ENCODE measurements around the gene EXOC3L4. TPM values are rescaled to one million over a fixed set of nuclear protein-coding genes. Genes with fewer than 3 reads are reported as not detected.

EXOC3L4 gene
- total and polyA plus RNA-seq, 2 of the 8 experiments (the other 6 are each of a cell fraction or from before 2014, with no cell fraction given), result 0.45 to 0.57 TPM

GRCh38 chr14:103100281-103101121 lies 6.0 kb downstream of the EXOC3L4 start:
- Histone ChIP-seq H3K9me3 (ENCODE audit: insufficient read depth in 2 of 2, low read depth in 1 of 2, low read length in 1 of 2) (no peaks in the 10 kb centered on the region), H4K5ac (ENCODE audit: insufficient read length, low read depth, low read length) (no peak overlapping the region), H2BK15ac (ENCODE audit: low read length) (0 out of 2 replicates have a peak overlapping the region, but pooled peaks have one; percentile 10), H3K18ac (ENCODE audit: extremely low read depth, low read length) (no peak overlapping the region), H3K56ac (replicated peaks; ENCODE audit: insufficient read length, low read depth, low read length) (no peak overlapping the region), H2BK120ac (replicated peaks; ENCODE audit: low read depth, low read length) (no peak overlapping the region), H2BK12ac (ENCODE audit: low read depth, low read length) (peak overlapping the region; percentile 50; the same call in 1 of the 2 replicates), H3K23me2 (ENCODE audit: low read depth, low read length) (peaks cover 3% of the 10 kb centered on the region; the same call in 1 of the 2 replicates), H3K79me1 (ENCODE audit: low read depth, low read length) (no peaks in the 10 kb centered on the region), H3K36me3 (ENCODE audit: control insufficient read depth in 2 of 4, insufficient read depth in 4 of 4, low read length in 3 of 4) (no peaks in the 10 kb centered on the region), H3K27ac (ENCODE audit: low read depth, low read length) (no peak overlapping the region), H3K27me3 (replicated peaks in 1 of 4; ENCODE audit: control insufficient read depth in 3 of 4, extremely low read depth in 1 of 4, insufficient read depth in 3 of 4, low read length in 3 of 4) (peaks cover 7 to 42% (median 34%) of the 10 kb centered on the region in 4 experiments), H3K79me2 (ENCODE audit: control insufficient read depth in 1 of 2, insufficient read depth in 2 of 2, low read length in 2 of 2) (no peaks in the 10 kb centered on the region), H3K4ac (replicated peaks; ENCODE audit: insufficient read length, low read depth, low read length) (no peak overlapping the region), H2AK5ac (ENCODE audit: low read depth, low read length) (no peak overlapping the region), H3K23ac (ENCODE audit: insufficient read length) (no peak overlapping the region), H4K8ac (ENCODE audit: extremely low read depth, insufficient read depth, low read length) (peak overlapping the region; percentile 20; the same call in 1 of the 2 replicates), H2BK5ac (ENCODE audit: low read depth, low read length) (no peak overlapping the region), H3K4me1 (replicated peaks in 1 of 4; ENCODE audit: control insufficient read depth in 3 of 4, insufficient read depth in 4 of 4, low read length in 3 of 4) (peaks cover 0 to 31% (median 17%) of the 10 kb centered on the region in 4 experiments; a peak in 6 of 7 replicates), H3K4me2 (ENCODE audit: insufficient read depth in 1 of 2, low read depth in 2 of 2, low read length in 2 of 2) (no peak overlapping the region; a peak in 1 of 4 replicates), H3K4me3 (ENCODE audit: extremely low read depth in 1 of 4, insufficient read depth in 2 of 4, low read depth in 3 of 4, low read length in 4 of 4) (no peak overlapping the region), H4K91ac (replicated peaks; ENCODE audit: insufficient read length, low read length) (no peak overlapping the region), H4K20me1 (replicated peaks in 1 of 2; ENCODE audit: control insufficient read depth in 1 of 2, insufficient read depth in 2 of 2, low read length in 2 of 2) (peaks cover 0 to 3% of the 10 kb centered on the region in 2 experiments), H3K14ac (ENCODE audit: insufficient read length) (no peak overlapping the region), H3K9ac (replicated peaks in 1 of 4; ENCODE audit: extremely low read depth in 1 of 4, low read depth in 3 of 4, low read length in 3 of 4) (no peak overlapping the region), H2BK20ac (ENCODE audit: low read length) (peak overlapping the region; percentile 32; the same call in 1 of the 2 replicates), H2AFZ (ENCODE audit: low read length) (no peak overlapping the region)
- DNase-seq (ENCODE audit: low read depth in 1 of 2, low spot score in 2 of 2), result no peak
- WGBS, 2 experiments (ENCODE audit: extremely low coverage in 1 of 2, insufficient coverage in 1 of 2, insufficient read length in 1 of 2, insufficient replicate concordance in 2 of 2, low coverage in 1 of 2, low lambda C conversion rate in 2 of 2, missing lambda C conversion rate in 1 of 2), result 79% methylated on average over 23 of the region's 25 CpGs; no CpG with 5 or more reads in 1 of the 2 experiments
- ChIA-PET CTCF (ENCODE audit: partially characterized antibody) (interaction anchor here (0.7 to 10.4 kb wide), 13 partner anchors 8 to 278 kb away, joined by 3 to 276 read pairs (median 4); partner anchors contain the start of genes LBHD2 and TNFAIP2), POLR2A (ENCODE audit: partially characterized antibody) (interaction anchor here (0.6 to 1.3 kb wide), 6 partner anchors 9 to 485 kb away, joined by 3 to 4 read pairs (median 3); no protein-coding TSS in a partner anchor)
- TF ChIP-seq NANOG (IDR thresholded peaks at IDR 0.05; ENCODE audit: insufficient read depth, low read depth, low read length, poor library complexity, severe bottlenecking) (no peak), SP1 (IDR thresholded peaks at IDR 0.05; ENCODE audit: low read depth, low read length) (0 out of 2 replicates have a peak, but pooled peaks have one; percentile 23), SUZ12 (IDR thresholded peaks at IDR 0.05; ENCODE audit: low read length) (no peak), SIRT6 (IDR thresholded peaks at IDR 0.05; ENCODE audit: low read length) (no peak)
- FAIRE-seq, result no peak

Data from H1 (cell line).